Lower leg skin (tissue), 4 donors: ENCODE results near the gene GPHA2. TPM values are rescaled to one million over a fixed set of nuclear protein-coding genes. Genes with fewer than 3 reads are reported as not detected.

Experiments used
- DNase-seq, 2 donors: peaks; one replicate each; pipeline ENCODE4 v3.0.0-alpha.2; 2019; ENCODE audit warnings: low spot score in 2 of 2
- H3K4me3 ChIP-seq: fragments of 200-600 bp; sonication (generic); 2 replicates; pipeline ENCODE4 v1.5.1; 2017; ENCODE audit warnings: mild to moderate bottlenecking, low read depth; ENCODE audit not compliant: poor library complexity, severe bottlenecking
- CTCF ChIP-seq, 3 donors: fragments of 450-650 bp; IDR thresholded peaks; one replicate each; pipeline ENCODE4 v1.5.1; 2016; ENCODE audit warnings: antibody characterized with exemption in 3 of 3, mild to moderate bottlenecking in 3 of 3, moderate library complexity in 2 of 3
- POLR2A ChIP-seq, 2 donors: fragments of 450-650 bp; IDR thresholded peaks; one replicate each; pipeline ENCODE4 v1.6.1; 2016 to 2017; ENCODE audit warnings: antibody characterized with exemption in 2 of 2, mild to moderate bottlenecking in 1 of 2, moderate library complexity in 1 of 2
- WGBS, 2 donors: methylation state at CpG; one replicate each; pipeline ENCODE4 v1.1.5; 2018; 5-methylcytosine and 5-hydroxymethylcytosine counted together
- intact Hi-C: fragments of 100-400 bp; cut with DNase I; formaldehyde crosslinking; loops from one replicate; pipeline ENCODE4 v1.15.0; 2023; ENCODE audit warnings: low total_unique reads
- total RNA-seq, 4 donors: library from RNA; depleted of rRNA; stranded (reverse); fragments of >200 nt; gene quantifications; one replicate each; pipeline ENCODE4 v1.1.0, GENCODE V29; 2016

The GPHA2 gene
- total RNA-seq, 4 donors from 2014 or later, result not detected

- TF ChIP-seq CTCF (IDR thresholded peaks at IDR 0.05) (peak in 1 of 3 donors; percentile 87), POLR2A (IDR thresholded peaks at IDR 0.05) (no peak)
- H3K4me3 ChIP-seq, result no peak overlapping the region
- 44 to 49% methylated on average over 9 to 14 of the region's 14 CpGs for WGBS, 2 donors
- DNase-seq, result peak; percentile 73 to 97
- intact Hi-C loops, result loop anchor here (5.0 kb wide), 1 partner anchor 47 kb away; no protein-coding TSS in a partner anchor
These were observed 41.5 kb downstream of the GPHA2 start for GRCh38 chr11:64894070-64894811.

GRCh38 chr11:64893194-64894069 is 42.3 kb downstream of the GPHA2 start:
- WGBS, 2 donors, result 70 to 75% methylated on average over 20 to 25 of the region's 25 CpGs
- DNase-seq, result no peak
- intact Hi-C loops, result loop anchor here (5.0 kb wide), 1 partner anchor 46 kb away; no protein-coding TSS in a partner anchor
- no peak for TF ChIP-seq POLR2A (IDR thresholded peaks at IDR 0.05)
- TF ChIP-seq CTCF (IDR thresholded peaks at IDR 0.05), result no peak
- H3K4me3 ChIP-seq, result no peak overlapping the region

- intact Hi-C loops, result loop anchor here (5.0 kb wide), 1 partner anchor 46 kb away; no protein-coding TSS in a partner anchor
- DNase-seq, result no peak
- no peak overlapping the region for H3K4me3 ChIP-seq
- 90 to 91% methylated on average over 6 to 10 of the region's 10 CpGs for WGBS, 2 donors
- TF ChIP-seq CTCF (IDR thresholded peaks at IDR 0.05) (no peak), POLR2A (IDR thresholded peaks at IDR 0.05) (no peak)
These were observed 42.9 kb downstream of the GPHA2 start for GRCh38 chr11:64892838-64893193.

GRCh38 chr11:64892411-64892831 is 43.3 kb downstream of the GPHA2 start:
- DNase-seq, result no peak
- intact Hi-C loops, result loop anchor here (5.0 kb wide), 1 partner anchor 45 kb away; no protein-coding TSS in a partner anchor
- H3K4me3 ChIP-seq, result no peak overlapping the region
- no peak for TF ChIP-seq POLR2A (IDR thresholded peaks at IDR 0.05)
- 83% methylated on average over 9 to 11 of the region's 11 CpGs for WGBS, 2 donors

- 77 to 80% methylated on average over 5 of the region's 5 CpGs for WGBS, 2 donors
- intact Hi-C loops, result loop anchor here (5.0 kb wide), 1 partner anchor 45 kb away; no protein-coding TSS in a partner anchor
- TF ChIP-seq POLR2A (IDR thresholded peaks at IDR 0.05) (no peak), CTCF (IDR thresholded peaks at IDR 0.05) (no peak)
- DNase-seq, result no peak
- no peak overlapping the region for H3K4me3 ChIP-seq
These were observed 43.8 kb downstream of the GPHA2 start for GRCh38 chr11:64891880-64892279.
